Suppressor macrophage treated with lipopolysaccharide for 4 hours (primary cell): Measurements from ENCODE around the gene NDEL1.
A peak's percentile ranks its signal among the peaks of the same experiment; 100 is the strongest.

Experiments used
- DNase-seq: peaks from one replicate; pipeline ENCODE4 v3.0.0-alpha.2; 2020

Gene NDEL1

GRCh38 chr17:8459107-8459506 lies 23.4 kb downstream of the NDEL1 start:
- no peak for DNase-seq

- DNase-seq: no peak
These were observed 24.1 kb downstream of the NDEL1 start for GRCh38 chr17:8459831-8460230.

GRCh38 chr17:8462564-8462963 lies 26.9 kb downstream of the NDEL1 start:
- DNase-seq: no peak

GRCh38 chr17:8463099-8463498 lies 27.4 kb downstream of the NDEL1 start:
- peak; percentile 59 for DNase-seq

- DNase-seq: no peak
These were observed 29.3 kb downstream of the NDEL1 start for GRCh38 chr17:8464941-8465340.

GRCh38 chr17:8465356-8465755 lies 29.7 kb downstream of the NDEL1 start:
- no peak for DNase-seq

- no peak for DNase-seq
These were observed 30.1 kb downstream of the NDEL1 start for GRCh38 chr17:8465759-8466158.

- DNase-seq: no peak
These were observed 30.8 kb downstream of the NDEL1 start for GRCh38 chr17:8466456-8466855.

GRCh38 chr17:8466873-8467272 lies 31.2 kb downstream of the NDEL1 start:
- no peak for DNase-seq

GRCh38 chr17:8467527-8467926 lies 31.8 kb downstream of the NDEL1 start:
- DNase-seq: no peak

GRCh38 chr17:8468127-8468526 lies 32.4 kb downstream of the NDEL1 start:
- DNase-seq: no peak

- DNase-seq: no peak
These were observed 33.3 kb downstream of the NDEL1 start for GRCh38 chr17:8468980-8469379.

GRCh38 chr17:8469964-8470363 lies 34.3 kb downstream of the NDEL1 start:
- DNase-seq: no peak

GRCh38 chr17:8470447-8471047 lies 34.9 kb downstream of the NDEL1 start:
- no peak for DNase-seq

- DNase-seq: no peak
These were observed 37.0 kb downstream of the NDEL1 start for GRCh38 chr17:8472663-8473062.

- no peak for DNase-seq
These were observed 37.9 kb downstream of the NDEL1 start for GRCh38 chr17:8473451-8474192.

GRCh38 chr17:8474826-8475225 lies 39.1 kb downstream of the NDEL1 start:
- no peak for DNase-seq

GRCh38 chr17:8475227-8475626 lies 39.5 kb downstream of the NDEL1 start:
- DNase-seq: no peak

GRCh38 chr17:8475781-8476180 lies 40.1 kb downstream of the NDEL1 start:
- no peak for DNase-seq

GRCh38 chr17:8476741-8477140 lies 41.1 kb downstream of the NDEL1 start:
- DNase-seq: no peak

GRCh38 chr17:8477171-8477570 lies 41.5 kb downstream of the NDEL1 start:
- DNase-seq: peak; percentile 10

- no peak for DNase-seq
These were observed 42.2 kb downstream of the NDEL1 start for GRCh38 chr17:8477715-8478441.

- no peak for DNase-seq
These were observed 43.8 kb downstream of the NDEL1 start for GRCh38 chr17:8479431-8479947.
